HG02973 (cell line): ENCODE results near the gene CBLN2.
A peak's percentile ranks its signal among the peaks of the same experiment; 100 is the strongest.

Experiments used
- ATAC-seq: cut with Tn5 transposase; IDR thresholded peaks from one replicate; pipeline ENCODE4 v1.9.1; 2021; ENCODE audit warnings: moderate library complexity; ENCODE audit not compliant: unreplicated experiment

CBLN2 gene

DNA sequence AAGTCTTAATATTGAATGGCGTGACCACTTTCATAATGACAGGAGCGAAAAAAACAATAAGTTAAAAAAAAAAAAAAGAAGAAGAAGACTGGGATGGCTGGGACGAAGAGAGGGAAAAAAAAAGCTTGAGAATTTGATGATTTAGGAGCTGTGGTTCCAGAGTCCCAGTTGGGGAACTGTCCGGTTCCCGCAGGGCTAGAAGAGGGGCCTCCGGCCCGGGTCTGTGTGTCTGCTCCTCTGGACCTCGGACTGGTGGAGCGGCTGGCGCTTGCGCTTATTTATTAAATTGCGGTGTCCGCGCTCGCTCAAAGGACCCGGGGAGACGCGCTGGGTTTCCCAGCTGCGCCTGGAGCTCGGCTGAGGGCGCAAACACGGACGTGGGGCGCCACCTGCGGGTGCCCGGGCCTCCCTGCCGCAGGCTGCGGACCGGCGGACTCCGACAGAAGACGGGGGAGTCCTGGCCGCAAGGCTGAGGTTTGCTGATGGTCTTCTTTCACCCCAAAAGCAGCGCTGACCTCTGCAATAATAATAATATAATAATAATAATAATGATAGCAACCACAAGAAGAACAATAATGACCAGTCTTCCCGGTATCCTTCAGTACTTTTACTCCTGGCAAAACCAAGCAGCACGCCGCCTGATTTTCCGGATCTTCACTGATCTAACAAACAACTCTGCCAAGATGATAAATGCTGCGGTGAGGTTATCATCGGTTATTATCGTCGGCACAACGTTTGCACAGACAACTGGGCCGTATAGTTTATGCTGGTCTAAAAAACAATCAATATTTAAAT, at the start of gene CBLN2:
CBLN2 (minus strand) TSS at position 251 of the 795 bp plus-strand sequence. CDS start 2,182 bp downstream, outside the sequence.
- ATAC-seq = peak; percentile 94

DNA sequence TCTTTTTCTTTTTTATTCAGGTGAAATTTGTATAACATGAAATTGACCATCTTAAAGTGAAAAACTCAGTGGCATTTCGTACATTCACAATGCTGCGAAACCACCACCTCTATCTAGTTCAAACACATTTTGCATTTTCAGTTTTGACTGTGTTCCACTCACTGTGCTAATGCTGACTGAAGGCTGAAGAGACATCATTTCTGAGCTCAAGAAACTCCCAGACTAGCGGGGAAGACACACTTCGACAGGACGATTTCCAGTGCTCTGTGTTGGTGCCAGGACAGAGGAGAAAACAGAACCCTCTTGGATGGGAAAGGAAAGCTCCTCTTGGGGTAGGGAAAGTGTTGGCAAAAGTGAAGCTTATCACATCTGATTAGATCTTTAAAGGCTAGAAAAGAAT, 44.2 kb upstream of the CBLN2 start:
- ATAC-seq = no peak

DNA sequence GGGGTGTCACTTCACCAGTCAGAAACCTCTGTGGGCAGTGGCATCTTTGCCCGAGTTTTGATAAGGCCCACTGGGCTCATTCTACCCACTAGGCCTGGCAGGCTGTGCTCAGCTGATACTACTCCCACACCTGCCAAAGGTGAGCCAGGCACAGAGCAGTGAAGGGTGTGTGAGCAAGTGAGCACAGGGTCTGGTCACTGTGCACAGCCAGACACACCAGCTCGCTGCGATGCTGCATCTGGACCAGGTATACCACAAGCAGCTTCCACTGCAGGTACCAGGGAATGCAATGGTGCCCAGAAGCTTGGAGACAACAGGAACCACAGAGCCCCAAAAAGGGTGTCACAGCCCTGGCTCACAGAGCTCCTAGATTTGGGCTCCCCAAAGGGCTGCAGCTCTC, 40.6 kb upstream of the CBLN2 start:
- no peak for ATAC-seq

DNA sequence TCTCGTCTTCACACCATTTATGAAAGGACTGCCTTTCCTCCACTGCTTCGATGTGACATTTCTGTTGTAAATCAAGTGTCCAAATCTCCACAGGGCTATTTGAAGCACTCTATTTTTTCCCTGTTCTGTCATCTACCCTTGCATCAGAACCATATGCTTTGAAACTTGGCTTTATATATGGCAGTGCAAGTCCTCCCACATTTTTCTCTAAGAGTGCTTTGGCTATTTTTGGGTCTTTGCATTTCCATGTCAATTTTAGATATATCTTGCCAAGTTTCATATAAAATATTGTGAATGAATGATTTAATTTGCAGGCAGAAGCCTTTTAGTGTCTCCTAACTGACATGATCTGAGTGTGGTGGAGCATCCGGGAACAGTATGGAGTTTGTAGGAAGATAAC, 37.8 kb upstream of the CBLN2 start:
- ATAC-seq = no peak

- no peak for ATAC-seq
These were observed 28.8 kb upstream of the CBLN2 start for GRCh38 chr18:72572896-72573295.

- no peak for ATAC-seq
These were observed 22.1 kb upstream of the CBLN2 start for GRCh38 chr18:72566290-72566689.

DNA sequence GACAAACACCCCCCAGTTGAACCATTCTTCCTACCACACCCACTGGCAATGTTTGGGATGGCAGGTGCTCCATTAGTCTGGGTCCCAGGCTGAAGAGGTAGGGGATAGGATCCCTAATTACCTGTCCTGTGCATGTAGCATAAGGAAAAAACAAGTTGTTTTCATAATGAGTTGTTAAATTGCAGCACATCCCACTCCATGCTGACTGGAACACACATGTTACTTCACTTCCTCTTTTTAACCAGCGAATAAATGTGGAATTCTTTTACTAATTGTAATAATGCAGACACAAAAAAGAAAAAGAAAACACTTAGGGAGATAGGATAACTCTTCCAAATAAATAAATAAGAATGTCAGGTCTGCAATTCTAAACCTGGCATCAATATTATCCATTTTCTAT, 11.8 kb upstream of the CBLN2 start:
- ATAC-seq = no peak

- ATAC-seq = no peak
These were observed 11.0 kb upstream of the CBLN2 start for GRCh38 chr18:72555101-72555500.

DNA sequence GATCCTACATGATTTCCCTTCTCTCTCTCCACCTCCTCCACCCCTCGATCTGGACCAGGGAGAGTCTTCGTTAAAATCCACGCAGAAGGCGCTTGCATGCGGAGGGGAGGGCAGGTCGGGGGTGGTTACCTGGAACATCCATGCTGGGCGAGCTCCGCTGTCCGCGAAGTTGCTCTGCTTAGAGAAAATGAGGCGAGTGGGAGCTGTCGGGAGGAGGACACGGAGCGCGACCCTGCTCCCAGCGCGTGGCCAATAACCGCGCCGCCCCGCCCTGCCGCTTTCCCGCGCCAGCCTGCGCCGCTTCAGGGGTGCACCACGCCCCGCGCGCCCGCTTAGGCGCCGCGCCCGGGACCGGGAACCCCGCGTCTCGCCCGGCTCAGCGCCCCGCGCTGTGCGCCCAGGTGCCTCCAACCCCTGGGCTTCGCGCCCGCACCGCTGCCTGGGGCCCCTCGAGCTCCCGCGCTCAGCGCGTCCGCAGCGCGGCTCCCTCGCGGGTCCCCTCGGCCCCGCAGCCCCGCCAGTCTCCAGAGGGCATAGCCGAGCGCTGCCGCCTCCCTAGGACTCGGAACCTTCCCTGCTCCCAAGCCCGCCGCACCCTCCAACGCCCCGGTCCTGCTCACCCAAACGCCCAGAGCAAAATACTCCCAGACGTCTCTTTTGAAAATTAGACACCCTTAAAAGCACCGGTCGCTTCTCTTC, 636 bp downstream of the CBLN2 start:
- ATAC-seq = no peak

- ATAC-seq = no peak
These were observed 1.2 kb downstream of the CBLN2 start for GRCh38 chr18:72542984-72543356.

- no peak for ATAC-seq
These were observed 1.8 kb downstream of the CBLN2 start for GRCh38 chr18:72542342-72542741.

DNA sequence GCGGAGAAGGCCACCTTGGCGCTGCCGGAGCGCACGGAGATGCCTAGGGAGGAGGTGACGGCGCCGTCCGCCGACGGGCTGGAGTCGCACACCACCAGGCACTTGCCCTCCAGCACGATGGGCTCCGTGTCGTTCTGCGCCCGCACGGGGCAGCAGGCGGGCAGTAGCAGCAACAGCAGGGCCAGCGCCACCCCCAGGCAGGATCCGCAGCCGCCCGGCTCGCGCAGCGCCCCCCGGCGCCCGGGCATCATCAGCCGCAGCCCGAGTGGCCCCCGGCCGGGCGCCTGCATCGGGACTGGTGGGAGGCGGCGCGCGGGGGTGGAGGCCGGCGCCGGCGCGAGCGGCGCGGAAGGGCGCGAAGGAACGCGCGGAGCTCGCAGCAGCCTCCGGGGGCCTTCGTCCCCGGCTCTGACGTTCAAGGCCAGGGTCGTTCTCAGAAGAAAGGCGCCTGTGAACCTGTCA, 2.2 kb downstream of the CBLN2 start:
- no peak for ATAC-seq

DNA sequence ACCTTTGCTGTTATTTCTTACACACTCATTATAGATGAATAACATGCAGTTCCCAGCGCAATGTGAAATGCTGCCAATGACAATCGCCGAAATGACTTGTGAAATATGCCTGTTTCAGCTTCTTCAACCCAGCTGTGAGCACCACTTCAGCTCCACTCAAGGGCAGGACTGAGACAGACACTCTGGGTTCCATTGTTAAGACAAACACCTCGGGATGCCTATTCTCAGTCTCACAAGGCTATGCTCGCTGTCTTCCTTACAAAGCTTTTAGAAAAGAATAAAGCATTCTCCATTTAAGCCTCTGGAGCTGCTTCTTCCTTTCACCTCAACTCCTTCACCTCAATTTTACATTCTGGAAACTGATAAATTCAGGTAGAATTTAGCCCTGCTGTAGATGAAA, 4.2 kb downstream of the CBLN2 start:
- no peak for ATAC-seq

- ATAC-seq = no peak
These were observed 13.5 kb downstream of the CBLN2 start for GRCh38 chr18:72530622-72531021.

DNA sequence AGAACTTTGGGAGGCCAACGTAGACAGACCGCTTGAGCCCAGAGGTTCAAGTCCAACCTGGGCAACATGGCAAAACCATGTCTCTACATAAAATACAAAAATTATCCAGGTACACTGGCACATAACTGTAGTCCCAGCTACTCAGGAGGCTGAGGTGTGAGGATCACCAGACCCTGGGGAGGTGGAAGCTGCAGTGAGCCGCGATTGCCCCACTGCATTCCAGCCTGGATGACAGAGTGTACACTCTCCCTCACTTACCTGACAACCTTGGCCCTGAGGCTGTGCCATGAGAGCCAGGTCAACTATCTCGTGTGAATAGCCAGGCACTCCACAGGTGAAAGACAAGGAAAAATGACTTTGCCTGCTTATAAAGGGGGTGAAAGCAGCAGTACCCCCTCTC, 39.3 kb downstream of the CBLN2 start:
- ATAC-seq = no peak

DNA sequence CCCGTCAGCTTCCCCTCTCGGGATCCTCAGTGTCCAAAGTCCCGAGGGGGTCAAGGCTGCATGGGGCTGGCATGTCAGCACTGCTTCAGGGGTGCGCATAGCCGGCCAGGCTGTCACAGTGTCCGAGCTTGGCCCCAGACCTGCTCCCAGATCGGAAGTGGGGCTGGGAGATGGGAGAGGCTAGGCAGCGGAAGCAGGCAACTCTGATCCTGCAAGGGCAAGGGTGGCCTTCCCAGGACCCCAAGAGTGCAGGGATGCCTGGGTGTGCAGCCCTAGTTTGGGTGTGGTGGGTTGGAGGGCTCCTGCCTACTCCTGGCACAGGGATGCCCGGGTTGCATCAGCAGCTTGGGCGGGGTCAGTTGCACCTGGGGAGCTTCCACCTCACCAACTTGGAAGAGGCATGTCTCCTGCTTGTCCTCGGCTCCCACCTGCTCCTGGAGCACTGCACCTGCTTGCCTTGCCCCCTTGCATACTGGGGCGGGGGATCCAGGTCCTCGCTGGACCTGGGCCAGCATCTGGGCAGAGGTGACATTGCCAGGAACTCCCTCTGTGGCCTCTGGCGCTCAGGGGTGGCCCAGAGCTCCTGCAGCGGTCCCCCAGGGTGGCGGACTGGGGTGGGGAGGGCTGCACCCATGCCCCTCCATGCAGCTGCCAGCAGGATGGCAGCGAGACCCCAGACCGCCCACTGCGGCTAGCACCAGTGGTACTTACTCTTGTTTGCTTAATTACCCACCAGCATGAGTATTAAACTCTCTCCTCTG, 41.3 kb downstream of the CBLN2 start:
- no peak for ATAC-seq

GRCh38 chr18:72492497-72492896, 51.6 kb downstream of the CBLN2 start:
- ATAC-seq = no peak
